Esophagus squamous epithelium (tissue), 4 donors: ENCODE results near the gene SRGN.

Experiments used
- POLR2A ChIP-seq, 4 donors: fragments of 450-650 bp; IDR thresholded peaks; one replicate each; pipeline ENCODE4 v1.6.1; 2017; ENCODE audit warnings: antibody characterized with exemption in 4 of 4, mild to moderate bottlenecking in 4 of 4, moderate library complexity in 3 of 4
- TF ChIP-seq, protein P1 (sequence below), 6 experiments: fragments of 450-650 bp in 4 of 6; fragments of 200-600 bp in 2 of 6; sonication (generic) in 2 of 6; IDR thresholded peaks; one replicate each; pipeline ENCODE4 v1.5.1; 2016 to 2019; ENCODE audit warnings: antibody characterized with exemption in 6 of 6, mild to moderate bottlenecking in 4 of 6, moderate library complexity in 4 of 6

- TF ChIP-seq, protein P1, sequence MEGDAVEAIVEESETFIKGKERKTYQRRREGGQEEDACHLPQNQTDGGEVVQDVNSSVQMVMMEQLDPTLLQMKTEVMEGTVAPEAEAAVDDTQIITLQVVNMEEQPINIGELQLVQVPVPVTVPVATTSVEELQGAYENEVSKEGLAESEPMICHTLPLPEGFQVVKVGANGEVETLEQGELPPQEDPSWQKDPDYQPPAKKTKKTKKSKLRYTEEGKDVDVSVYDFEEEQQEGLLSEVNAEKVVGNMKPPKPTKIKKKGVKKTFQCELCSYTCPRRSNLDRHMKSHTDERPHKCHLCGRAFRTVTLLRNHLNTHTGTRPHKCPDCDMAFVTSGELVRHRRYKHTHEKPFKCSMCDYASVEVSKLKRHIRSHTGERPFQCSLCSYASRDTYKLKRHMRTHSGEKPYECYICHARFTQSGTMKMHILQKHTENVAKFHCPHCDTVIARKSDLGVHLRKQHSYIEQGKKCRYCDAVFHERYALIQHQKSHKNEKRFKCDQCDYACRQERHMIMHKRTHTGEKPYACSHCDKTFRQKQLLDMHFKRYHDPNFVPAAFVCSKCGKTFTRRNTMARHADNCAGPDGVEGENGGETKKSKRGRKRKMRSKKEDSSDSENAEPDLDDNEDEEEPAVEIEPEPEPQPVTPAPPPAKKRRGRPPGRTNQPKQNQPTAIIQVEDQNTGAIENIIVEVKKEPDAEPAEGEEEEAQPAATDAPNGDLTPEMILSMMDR (IDR thresholded peaks at IDR 0.05), result no peak
- no peak for TF ChIP-seq POLR2A (IDR thresholded peaks at IDR 0.05)
These were observed 14.5 kb downstream of the SRGN start for GRCh38 chr10:69102440-69102839.
